ENCODE measurements around the gene KCNIP4. TPM values are rescaled to one million over a fixed set of nuclear protein-coding genes. Genes with fewer than 3 reads are reported as not detected.

Gene KCNIP4
- total RNA-seq, 4 donors from 2014 or later = 2.5 TPM; not detected in 2

- Histone ChIP-seq H3K27ac (no peak overlapping the region), H3K27me3 (no peaks in the 10 kb centered on the region), H3K36me3 (no peaks in the 10 kb centered on the region), H3K9me3 (no peaks in the 10 kb centered on the region), H3K4me3 (no peak overlapping the region), H3K4me1 (no peaks in the 10 kb centered on the region)
- intact Hi-C loops (cut with DNase I; ENCODE audit: low total_unique reads) (no loop called here), in situ Hi-C loops (cut with MboI; ENCODE audit: low pct_ligation_motif_present in 1 of 4, low pct_unique_long_range_greater_than_20kb in 1 of 4, low sequenced_read_pairs in 3 of 4) (loop anchor here in 3 of 4 donors (25.0 kb wide), 1 partner anchor 691 kb away; no protein-coding TSS in a partner anchor)
- no peak for TF ChIP-seq EP300 (IDR thresholded peaks at IDR 0.05; ENCODE audit: low read depth)
- TF ChIP-seq POLR2AphosphoS5 (IDR thresholded peaks at IDR 0.05) = no peak
- no peak for TF ChIP-seq CTCF (IDR thresholded peaks at IDR 0.05)
- no peak for TF ChIP-seq POLR2A (IDR thresholded peaks at IDR 0.05)
- DNase-seq = no peak
These were observed 495.6 kb downstream of the KCNIP4 start for GRCh38 chr4:21452931-21453330.

DNA sequence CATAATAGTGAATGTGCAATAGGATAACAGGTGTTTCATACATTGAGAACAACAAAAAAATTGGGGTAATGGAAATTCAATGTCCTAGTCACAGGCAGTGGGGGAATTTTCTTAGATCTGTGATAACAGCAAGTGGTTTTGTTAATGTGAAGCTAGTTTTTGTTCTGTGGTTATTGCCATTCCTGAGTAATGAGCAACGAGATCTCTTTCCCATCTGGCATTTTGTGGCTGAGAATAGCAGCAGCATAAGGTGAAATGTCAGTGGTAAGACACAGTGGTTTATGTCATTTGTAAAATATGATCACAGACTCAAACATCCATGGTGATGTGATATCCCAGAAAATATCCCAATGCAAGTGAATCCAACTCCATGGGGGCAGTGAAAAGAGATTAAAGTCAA lies 497.5 kb downstream of the KCNIP4 start:
- in situ Hi-C loops (cut with MboI; ENCODE audit: low pct_ligation_motif_present in 1 of 4, low pct_unique_long_range_greater_than_20kb in 1 of 4, low sequenced_read_pairs in 3 of 4) = loop anchor here in 3 of 4 donors (25.0 kb wide), 1 partner anchor 689 kb away; no protein-coding TSS in a partner anchor
- intact Hi-C loops (cut with DNase I; ENCODE audit: low total_unique reads) = no loop called here
- H3K27me3 ChIP-seq = no peaks in the 10 kb centered on the region
- DNase-seq = no peak
- no peaks in the 10 kb centered on the region for H3K4me1 ChIP-seq
- no peak overlapping the region for H3K4me3 ChIP-seq
- no peak for TF ChIP-seq CTCF (IDR thresholded peaks at IDR 0.05)
- no peak for TF ChIP-seq POLR2A (IDR thresholded peaks at IDR 0.05)
- TF ChIP-seq POLR2AphosphoS5 (IDR thresholded peaks at IDR 0.05) = no peak
- no peak for TF ChIP-seq EP300 (IDR thresholded peaks at IDR 0.05; ENCODE audit: low read depth)
- H3K27ac ChIP-seq = no peak overlapping the region
- WGBS, 2 donors (ENCODE audit: low coverage in 1 of 2) = 0 to 28% methylated on average over 1 of the region's 1 CpG
- no peaks in the 10 kb centered on the region for H3K9me3 ChIP-seq
- no peaks in the 10 kb centered on the region for H3K36me3 ChIP-seq

GRCh38 chr4:21450331-21450730 lies 498.2 kb downstream of the KCNIP4 start:
- H3K27ac ChIP-seq = no peak overlapping the region
- H3K9me3 ChIP-seq = no peaks in the 10 kb centered on the region
- DNase-seq = no peak
- intact Hi-C loops (cut with DNase I; ENCODE audit: low total_unique reads) (no loop called here), in situ Hi-C loops (cut with MboI; ENCODE audit: low pct_ligation_motif_present in 1 of 4, low pct_unique_long_range_greater_than_20kb in 1 of 4, low sequenced_read_pairs in 3 of 4) (loop anchor here in 3 of 4 donors (25.0 kb wide), 1 partner anchor 688 kb away; no protein-coding TSS in a partner anchor)
- no peak overlapping the region for H3K4me3 ChIP-seq
- no peaks in the 10 kb centered on the region for H3K4me1 ChIP-seq
- TF ChIP-seq CTCF (IDR thresholded peaks at IDR 0.05) (no peak), POLR2A (IDR thresholded peaks at IDR 0.05) (no peak), POLR2AphosphoS5 (IDR thresholded peaks at IDR 0.05) (no peak), EP300 (IDR thresholded peaks at IDR 0.05; ENCODE audit: low read depth) (no peak)
- 66 to 81% methylated on average over 4 of the region's 4 CpGs for WGBS, 2 donors (ENCODE audit: low coverage in 1 of 2)
- no peaks in the 10 kb centered on the region for H3K36me3 ChIP-seq
- no peaks in the 10 kb centered on the region for H3K27me3 ChIP-seq

GRCh38 chr4:21447301-21448054 lies 501.1 kb downstream of the KCNIP4 start:
- H3K36me3 ChIP-seq = no peaks in the 10 kb centered on the region
- H3K4me1 ChIP-seq = no peaks in the 10 kb centered on the region
- H3K4me3 ChIP-seq = no peak overlapping the region
- H3K27ac ChIP-seq = no peak overlapping the region
- in situ Hi-C loops (cut with MboI; ENCODE audit: low pct_ligation_motif_present in 1 of 4, low pct_unique_long_range_greater_than_20kb in 1 of 4, low sequenced_read_pairs in 3 of 4) = no loop called here
- no peaks in the 10 kb centered on the region for H3K9me3 ChIP-seq
- intact Hi-C loops (cut with DNase I; ENCODE audit: low total_unique reads) = no loop called here
- no peak for DNase-seq
- no peaks in the 10 kb centered on the region for H3K27me3 ChIP-seq
- no peak for TF ChIP-seq CTCF (IDR thresholded peaks at IDR 0.05)
- no peak for TF ChIP-seq POLR2A (IDR thresholded peaks at IDR 0.05)
- no peak for TF ChIP-seq EP300 (IDR thresholded peaks at IDR 0.05; ENCODE audit: low read depth)
- TF ChIP-seq POLR2AphosphoS5 (IDR thresholded peaks at IDR 0.05) = no peak

All from transverse colon (tissue), 4 donors.